HCT116 (cell line): ENCODE results near the gene MATR3. TPM values are rescaled to one million over a fixed set of nuclear protein-coding genes. Genes with fewer than 3 reads are reported as not detected.

Experiments used
- ATAC-seq: fragments of 200-7000 bp; cut with Tn5 transposase; 2 replicates; pipeline ENCODE4 v1.9.1; 2020; ENCODE audit warnings: mild to moderate bottlenecking, moderate library complexity
- BruUV-seq: library from RNA; stranded (reverse); fragments of 400-500 nt; replicated peaks from 2 replicates; lab custom pipeline; 2021; lab: Mats Ljungman, UMichigan
- CTCF ChIA-PET: fragments of 300-600 bp; sonication (Branson Sonifier 250); formaldehyde crosslinking; loops from one replicate; lab custom pipeline; 2021; ENCODE audit warnings: antibody characterized with exemption; lab: Charles Lee
- POLR2A ChIA-PET: fragments of 300-600, 350-600 bp; sonication (Branson Sonifier 250); formaldehyde crosslinking; loops from one replicate; lab custom pipeline; 2021; ENCODE audit warnings: antibody characterized with exemption; lab: Charles Lee
- RAD21 ChIA-PET, 2 experiments: fragments of 300-600 bp; sonication (Branson Sonifier 250); formaldehyde crosslinking; loops; one replicate each; lab custom pipeline; 2023; ENCODE audit warnings: low total read pairs in 2 of 2; ENCODE audit not compliant: uncharacterized antibody in 2 of 2, unreplicated experiment in 2 of 2, low non-redundant PET in 1 of 2; lab: Charles Lee
- DNase-seq: peaks from one replicate; pipeline ENCODE4 v3.0.0-alpha.2; 2010; ENCODE audit warnings: low read depth, low spot score
- H2AFZ ChIP-seq: fragments of 200-600 bp; shearing (Covaris generic), sonication (generic); 2 replicates; pipeline ENCODE4 v1.6.1; 2017; ENCODE audit warnings: low read depth, mixed run types, mixed read lengths, antibody characterized with exemption, low read length; ENCODE audit not compliant: poor library complexity, severe bottlenecking
- H3K27ac ChIP-seq: 2 replicates; pipeline ENCODE4 v1.5.1; 2012; ENCODE audit warnings: low read depth, low read length
- H3K27me3 ChIP-seq: fragments of 200-600 bp; sonication (generic); 2 replicates; pipeline ENCODE4 v1.6.1; 2016; ENCODE audit warnings: mixed run types, low read length, mixed read lengths; ENCODE audit not compliant: insufficient read depth
- H3K36me3 ChIP-seq, 2 experiments: fragments of 200-500 bp in 1 of 2; fragments of 200-600 bp in 1 of 2; sonication (Bioruptor generic) in 1 of 2; sonication (generic) in 1 of 2; 2 replicates each; pipeline versions ENCODE4 v1.5.1 to v1.6.1; 2014 to 2016; ENCODE audit warnings: low read length in 2 of 2, inconsistent platforms in 1 of 2, mixed read lengths in 1 of 2, mixed run types in 1 of 2; ENCODE audit not compliant: insufficient read depth in 2 of 2, control insufficient read depth in 1 of 2
- H3K4me1 ChIP-seq, 2 experiments: fragments of 200-600 bp in 1 of 2; sonication (generic) in 1 of 2; 2 replicates each; pipeline versions ENCODE4 v1.5.1 to v1.6.1; 2012 to 2017; ENCODE audit warnings: low read length in 2 of 2, inconsistent platforms in 1 of 2, mild to moderate bottlenecking in 1 of 2, mixed read lengths in 1 of 2, mixed run types in 1 of 2, moderate library complexity in 1 of 2; ENCODE audit not compliant: insufficient read depth in 2 of 2, control insufficient read depth in 1 of 2
- H3K4me2 ChIP-seq: fragments of 200-600 bp; sonication (generic); 2 replicates; pipeline ENCODE4 v1.6.1; 2017; ENCODE audit warnings: mixed run types, low read length, mixed read lengths
- H3K4me3 ChIP-seq, 2 experiments: fragments of 200-600 bp in 1 of 2; sonication (generic) in 1 of 2; replicated peaks in 1 of 2; 2 replicates each; pipeline ENCODE4 v1.5.1; 2011 to 2016; ENCODE audit warnings: low read length in 2 of 2, control low read depth in 1 of 2, low read depth in 1 of 2, mild to moderate bottlenecking in 1 of 2, mixed read lengths in 1 of 2, mixed run types in 1 of 2
- H3K79me2 ChIP-seq: fragments of 200-600 bp; sonication (generic); 2 replicates; pipeline ENCODE4 v1.6.1; 2017; ENCODE audit warnings: mild to moderate bottlenecking, mixed run types, low read length, moderate library complexity, mixed read lengths; ENCODE audit not compliant: insufficient read depth
- H3K9ac ChIP-seq: fragments of 200-600 bp; sonication (generic); 2 replicates; pipeline ENCODE4 v1.6.1; 2016; ENCODE audit warnings: low read length, mixed read lengths
- H3K9me2 ChIP-seq: fragments of 200-600 bp; sonication (generic), shearing (Covaris generic); 2 replicates; pipeline ENCODE4 v1.6.1; 2017; ENCODE audit warnings: mixed run types, mild to moderate bottlenecking, moderate library complexity; ENCODE audit not compliant: insufficient read depth
- H3K9me3 ChIP-seq, 2 experiments: fragments of 200-500 bp in 1 of 2; fragments of 200-600 bp in 1 of 2; sonication (Bioruptor generic) in 1 of 2; sonication (generic) in 1 of 2; 2 replicates each; pipeline ENCODE4 v1.6.1; 2014 to 2017; ENCODE audit warnings: low read length in 2 of 2, mixed read lengths in 2 of 2, inconsistent platforms in 1 of 2, low read depth in 1 of 2, mild to moderate bottlenecking in 1 of 2, mixed run types in 1 of 2, moderate library complexity in 1 of 2; ENCODE audit not compliant: control insufficient read depth in 1 of 2, insufficient read depth in 1 of 2
- H4K20me1 ChIP-seq: fragments of 200-600 bp; sonication (generic), shearing (Covaris generic); 2 replicates; pipeline ENCODE4 v1.6.1; 2017; ENCODE audit warnings: mixed run types, mild to moderate bottlenecking, moderate library complexity; ENCODE audit not compliant: insufficient read depth
- CBX3 ChIP-seq: IDR thresholded peaks from 2 replicates; pipeline ENCODE4 v1.6.1; 2012; ENCODE audit warnings: low read depth
- EGR1 ChIP-seq: IDR thresholded peaks from 2 replicates; pipeline ENCODE4 v1.6.1; 2012; ENCODE audit warnings: low read depth
- EZH2 ChIP-seq: fragments of 200-600 bp; sonication (generic); IDR thresholded peaks from 2 replicates; pipeline ENCODE4 v1.6.1; 2017; ENCODE audit warnings: antibody characterized with exemption, mixed run types
- EZH2phosphoT487 ChIP-seq: fragments of 200-600 bp; IDR thresholded peaks from 2 replicates; pipeline ENCODE4 v1.6.1; 2018; ENCODE audit warnings: antibody characterized with exemption, borderline replicate concordance
- JUND ChIP-seq: IDR thresholded peaks from 2 replicates; pipeline ENCODE4 v1.6.1; 2012
- MAX ChIP-seq: IDR thresholded peaks from 2 replicates; pipeline ENCODE4 v1.6.1; 2012
- POLR2A ChIP-seq: IDR thresholded peaks from 2 replicates; pipeline ENCODE4 v1.7.0; 2011; ENCODE audit warnings: borderline replicate concordance; ENCODE audit not compliant: insufficient read depth, insufficient read length; ENCODE audit errors: extremely low read depth
- POLR2AphosphoS5 ChIP-seq: IDR thresholded peaks from 2 replicates; pipeline ENCODE4 v1.6.1; 2011; ENCODE audit warnings: mild to moderate bottlenecking, low read depth, low read length, moderate library complexity
- SP1 ChIP-seq: IDR thresholded peaks from 2 replicates; pipeline ENCODE4 v1.6.1; 2012; ENCODE audit warnings: low read depth
- SRF ChIP-seq: IDR thresholded peaks from 2 replicates; pipeline ENCODE4 v1.6.1; 2012; ENCODE audit warnings: low read depth
- TCF7L2 ChIP-seq: IDR thresholded peaks from 2 replicates; pipeline ENCODE4 v1.7.0; 2011; ENCODE audit warnings: borderline replicate concordance, inconsistent platforms; ENCODE audit not compliant: insufficient read depth, insufficient read length; ENCODE audit errors: extremely low read depth
- YY1 ChIP-seq: IDR thresholded peaks from 2 replicates; pipeline ENCODE4 v1.6.1; 2011; ENCODE audit warnings: low read length, low read depth, moderate library complexity, mild to moderate bottlenecking; ENCODE audit not compliant: insufficient replicate concordance; ENCODE audit errors: extremely low read depth
- ZBTB33 ChIP-seq: IDR thresholded peaks from 2 replicates; pipeline ENCODE4 v1.6.1; 2011; ENCODE audit warnings: mild to moderate bottlenecking, low read length, moderate library complexity; ENCODE audit not compliant: insufficient replicate concordance; ENCODE audit errors: extremely low read depth
- intact Hi-C: fragments of 100-400 bp; cut with micrococcal nuclease; formaldehyde crosslinking; loops from 2 replicates; pipeline ENCODE4 v1.10.0; 2022
- total RNA-seq: library from RNA; stranded (reverse); gene quantifications from one replicate; pipeline ENCODE4 v1.2.1, GENCODE V29; 2021; ENCODE audit not compliant: unreplicated experiment
- TF ChIP-seq, protein P1 (sequence below): IDR thresholded peaks from 2 replicates; pipeline ENCODE4 v1.6.1; 2012

MATR3 gene
- total RNA-seq, 1 experiment from 2014 or later: 123 TPM

- H3K36me3 ChIP-seq: 0 out of 4 replicates have a peak, but pooled peaks cover 0 to 7% of the 10 kb centered on the region in 2 experiments
Measured at GRCh38 chr5:139304391-139305324, 11.1 kb downstream of the MATR3 start.

GRCh38 chr5:139306197-139306596, 12.7 kb downstream of the MATR3 start:
- no peak for ATAC-seq
- CTCF ChIA-PET: no interaction called here
- TF ChIP-seq JUND: no peak
- TF ChIP-seq TCF7L2: no peak
- TF ChIP-seq EZH2: no peak
- TF ChIP-seq MAX: no peak
- TF ChIP-seq ZBTB33: no peak
- no peak for TF ChIP-seq CBX3
- TF ChIP-seq SRF: no peak
- no peak for TF ChIP-seq SP1
- TF ChIP-seq EGR1: no peak
- no peak for TF ChIP-seq YY1
- TF ChIP-seq POLR2AphosphoS5: no peak
- no peak for TF ChIP-seq EZH2phosphoT487
- TF ChIP-seq, protein P1, sequence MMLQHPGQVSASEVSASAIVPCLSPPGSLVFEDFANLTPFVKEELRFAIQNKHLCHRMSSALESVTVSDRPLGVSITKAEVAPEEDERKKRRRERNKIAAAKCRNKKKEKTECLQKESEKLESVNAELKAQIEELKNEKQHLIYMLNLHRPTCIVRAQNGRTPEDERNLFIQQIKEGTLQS: no peak

More at GRCh38 chr5:139304391-139305324, 11.1 kb downstream of the MATR3 start:
- ChIA-PET CTCF (no interaction called here), POLR2A (interaction anchor here (2.5 to 2.9 kb wide), 2 partner anchors 11 kb away, joined by 14 to 24 read pairs; partner anchors contain the start of gene MATR3), RAD21 (no interaction called here)
- H3K4me3 ChIP-seq: no peak overlapping the region
- H4K20me1 ChIP-seq: peaks cover 89% of the 10 kb centered on the region
- no peak for ATAC-seq
- BruUV-seq: no TSS peak
- intact Hi-C loops: no loop called here
- H3K79me2 ChIP-seq: peaks cover 100% of the 10 kb centered on the region
- no peaks in the 10 kb centered on the region for H3K9me2 ChIP-seq
- no peak for TF ChIP-seq POLR2A
- no peak overlapping the region for H2AFZ ChIP-seq
- no peak overlapping the region for H3K9ac ChIP-seq
- no peaks in the 10 kb centered on the region for H3K27me3 ChIP-seq
- H3K9me3 ChIP-seq: no peaks in the 10 kb centered on the region
- H3K4me2 ChIP-seq: no peak overlapping the region
- DNase-seq: no peak
- no peak overlapping the region for H3K27ac ChIP-seq
- peaks cover 11 to 60% of the 10 kb centered on the region in 2 experiments for H3K4me1 ChIP-seq

More at GRCh38 chr5:139306197-139306596, 12.7 kb downstream of the MATR3 start:
- DNase-seq: no peak
- Histone ChIP-seq H4K20me1 (peaks cover 93% of the 10 kb centered on the region), H3K4me2 (no peak overlapping the region), H3K36me3 (0 out of 4 replicates have a peak, but pooled peaks cover 0 to 3% of the 10 kb centered on the region in 2 experiments), H3K4me3 (no peak overlapping the region), H3K9ac (no peak overlapping the region), H2AFZ (no peak overlapping the region), H3K4me1 (peaks cover 25 to 73% of the 10 kb centered on the region in 2 experiments), H3K9me3 (no peaks in the 10 kb centered on the region), H3K27ac (no peak overlapping the region), H3K27me3 (no peaks in the 10 kb centered on the region), H3K9me2 (no peaks in the 10 kb centered on the region), H3K79me2 (peaks cover 100% of the 10 kb centered on the region)
- ChIA-PET POLR2A (interaction anchor here (2.9 kb wide), 1 partner anchor 12 kb away, joined by 14 read pairs; the partner anchor contains the start of gene MATR3), RAD21 (no interaction called here)
- intact Hi-C loops: no loop called here
- no TSS peak for BruUV-seq
